ENCODE results near the gene DPP10.

- TF ChIP-seq YY1 (IDR thresholded peaks at IDR 0.05; ENCODE audit: insufficient read depth, insufficient read length) = no peak
- no peak for TF ChIP-seq SUZ12 (IDR thresholded peaks at IDR 0.05; ENCODE audit: extremely low read depth, insufficient read depth, insufficient read length)
These were observed 1336.7 kb downstream of the DPP10 start for GRCh38 chr2:115779085-115779632.

Data from NT2/D1 (cell line).